HepG2 (cell line): ENCODE data around the gene C4BPA. TPM values are rescaled to one million over a fixed set of nuclear protein-coding genes. Genes with fewer than 3 reads are reported as not detected.

Experiments used
- ATAC-seq: fragments of 200-7000 bp; cut with Tn5 transposase; 3 replicates; pipeline ENCODE4 v1.9.1; 2020; ENCODE audit warnings: mild to moderate bottlenecking, moderate library complexity
- BruUV-seq: library from RNA; stranded (reverse); fragments of 400-500 nt; replicated peaks from 2 replicates; lab custom pipeline; 2021; lab: Mats Ljungman, UMichigan
- CTCF ChIA-PET: fragments of 300-600 bp; formaldehyde crosslinking; extraction: SDS; loops from one replicate; lab custom pipeline; 2021; ENCODE audit warnings: low total read pairs, inconsistent platforms, low intra/inter-chr PET ratio; lab: Yijun Ruan, JAX
- POLR2A ChIA-PET: fragments of 350-600 bp; sonication (Branson Sonifier 250); formaldehyde crosslinking; loops from one replicate; lab custom pipeline; 2020; ENCODE audit warnings: antibody characterized with exemption, inconsistent platforms; lab: Yijun Ruan, JAX
- DNase-seq: peaks from one replicate; pipeline ENCODE4 v3.0.0-alpha.2; 2015; ENCODE audit warnings: low spot score
- FAIRE-seq: peaks from 3 replicates; lab custom pipeline; 2011; peaks lifted over from hg19 to GRCh38; lab: Jason Lieb, UNC
- H2AFZ ChIP-seq: one replicate; pipeline ENCODE4 v1.6.1; 2011; ENCODE audit warnings: low read length, inconsistent platforms
- H3K27ac ChIP-seq: fragments of 300-600 bp; 3 replicates; pipeline ENCODE4 v1.8.0; 2011; ENCODE audit warnings: mixed run types, mild to moderate bottlenecking, mixed read lengths, low read length, inconsistent platforms; ENCODE audit not compliant: insufficient read depth; ENCODE audit errors: extremely low read length
- H3K27me3 ChIP-seq, 2 experiments: fragments of 200-600 bp in 1 of 2; 2 replicates in 1 of 2; 3 replicates in 1 of 2; pipeline versions ENCODE4 v1.6.0 to v1.8.0; 2011; ENCODE audit warnings: low read length in 2 of 2, mild to moderate bottlenecking in 2 of 2, moderate library complexity in 2 of 2, inconsistent platforms in 1 of 2; ENCODE audit not compliant: insufficient read depth in 2 of 2, control insufficient read depth in 1 of 2
- H3K36me3 ChIP-seq, 2 experiments: fragments of 200-600 bp in 1 of 2; replicated peaks in 1 of 2; 2 replicates in 1 of 2; 3 replicates in 1 of 2; pipeline versions ENCODE4 v1.5.1 to v1.8.0; 2011; ENCODE audit warnings: low read length in 2 of 2, inconsistent platforms in 1 of 2; ENCODE audit not compliant: insufficient read depth in 2 of 2, control insufficient read depth in 1 of 2
- H3K4me1 ChIP-seq: 2 replicates; pipeline ENCODE4 v1.5.1; 2012; ENCODE audit warnings: low read length, inconsistent platforms; ENCODE audit not compliant: insufficient read depth
- H3K4me2 ChIP-seq: 2 replicates; pipeline ENCODE4 v1.6.0; 2011; ENCODE audit warnings: low read depth, low read length, inconsistent platforms
- H3K4me3 ChIP-seq, 3 experiments: fragments of 200-600 bp in 1 of 3; sonication (generic), shearing (Covaris generic) in 1 of 3; replicated peaks in 1 of 3; 2 replicates each; pipeline ENCODE4 v1.5.1; 2011 to 2016; ENCODE audit warnings: low read length in 3 of 3, inconsistent platforms in 2 of 3, low read depth in 2 of 3, mild to moderate bottlenecking in 2 of 3, control low read depth in 1 of 3, mixed read lengths in 1 of 3; ENCODE audit not compliant: insufficient read depth in 1 of 3
- H3K79me2 ChIP-seq: one replicate; pipeline ENCODE4 v1.6.1; 2011; ENCODE audit warnings: low read length, inconsistent platforms; ENCODE audit not compliant: insufficient read depth
- H3K9ac ChIP-seq: 2 replicates; pipeline ENCODE4 v1.6.0; 2011; ENCODE audit warnings: mild to moderate bottlenecking, low read depth, low read length, inconsistent platforms; ENCODE audit not compliant: insufficient read depth
- H3K9me3 ChIP-seq: 2 replicates; pipeline ENCODE4 v1.5.1; 2012; ENCODE audit warnings: mild to moderate bottlenecking, low read length
- H4K20me1 ChIP-seq: 2 replicates; pipeline ENCODE4 v1.6.0; 2011; ENCODE audit warnings: inconsistent platforms, mild to moderate bottlenecking, low read length, moderate library complexity; ENCODE audit not compliant: insufficient read depth
- GTF3A ChIP-seq: sonication (generic); formaldehyde crosslinking; conservative IDR thresholded peaks from 2 replicates; pipeline ENCODE4 v1.4.0; 2020; ENCODE audit warnings: mild to moderate bottlenecking, missing genetic modification reagents
- HNF1B ChIP-seq: sonication (generic); formaldehyde crosslinking; IDR thresholded peaks from 2 replicates; pipeline ENCODE4 v1.5.1; 2020; ENCODE audit warnings: mild to moderate bottlenecking, moderate library complexity, missing genetic modification reagents
- SIX4 ChIP-seq: sonication (generic); formaldehyde crosslinking; IDR thresholded peaks from 2 replicates; pipeline ENCODE4 v1.4.0; 2020; ENCODE audit warnings: missing genetic modification reagents
- SRY ChIP-seq: sonication (generic); formaldehyde crosslinking; IDR thresholded peaks from 2 replicates; pipeline ENCODE4 v1.8.0; 2022; ENCODE audit warnings: mild to moderate bottlenecking, missing genetic modification reagents
- ZNF552 ChIP-seq: sonication (generic); formaldehyde crosslinking; IDR thresholded peaks from 2 replicates; pipeline ENCODE4 v1.9.0; 2022; ENCODE audit warnings: missing genetic modification reagents, mild to moderate bottlenecking, borderline replicate concordance
- WGBS: methylation state at CpG from one replicate; pipeline ENCODE4 v1.1.6; 2017; ENCODE audit warnings: low lambda C conversion rate; 5-methylcytosine and 5-hydroxymethylcytosine counted together
- in situ Hi-C: cut with HindIII; loops from 2 replicates; pipeline ENCODE4 v1.10.0; 2017; ENCODE audit warnings: low pct_unique_long_range_greater_than_20kb; ENCODE audit not compliant: extremely low pct_ligation_motif_present
- intact Hi-C: fragments of 100-400 bp; cut with micrococcal nuclease; formaldehyde crosslinking; loops from one replicate; pipeline ENCODE4 v1.10.0; 2022; ENCODE audit not compliant: unreplicated experiment
- polyA plus RNA-seq, 8 experiments: library from polyadenylated mRNA; depleted of rRNA in 3 of 8; stranded (reverse) in 7 of 8; unstranded in 1 of 8; fragments of >200 nt; fragmentation: Illumina TruSeq in 4 of 8; extraction: Trizol in 4 of 8; gene quantifications; 2 replicates each; pipeline versions ENCODE4 v1.2.1 to v1.2.3, GENCODE V29; 2011 to 2016; ENCODE audit warnings: low read depth in 4 of 8, missing spikeins in 1 of 8, mixed read lengths in 1 of 8; ENCODE audit not compliant: insufficient read depth in 1 of 8
- total RNA-seq, 5 experiments: library from RNA; depleted of rRNA; stranded (reverse); fragments of >200 nt; fragmentation: Illumina TruSeq; extraction: Trizol; gene quantifications; 2 replicates each; pipeline ENCODE4 v1.2.3, GENCODE V29; 2016; ENCODE audit warnings: low read depth in 1 of 5
- TF ChIP-seq, protein P1 (sequence below): sonication (generic); formaldehyde crosslinking; IDR thresholded peaks from 2 replicates; pipeline ENCODE4 v1.5.1; 2020; ENCODE audit warnings: missing genetic modification reagents, mild to moderate bottlenecking, borderline replicate concordance

C4BPA gene
- total and polyA plus RNA-seq, 2 of the 13 experiments (the other 11 are each of a cell fraction or from before 2014, with no cell fraction given): 32.1 to 60.1 TPM

GRCh38 chr1:207174913-207175312, 70.9 kb downstream of the C4BPA start:
- no peaks in the 10 kb centered on the region for H3K36me3 ChIP-seq
- whole genome bisulfite sequencing: 63% methylated on average over 4 of the region's 4 CpGs
- no peak overlapping the region for H3K27ac ChIP-seq
- no peak overlapping the region for H2AFZ ChIP-seq
- CTCF ChIA-PET: no interaction called here
- intact Hi-C loops: no loop called here
- no peaks in the 10 kb centered on the region for H4K20me1 ChIP-seq
- H3K4me2 ChIP-seq: no peak overlapping the region
- BruUV-seq: no TSS peak
- FAIRE-seq (no peak), ATAC-seq (no peak), DNase-seq (no peak)
- no peaks in the 10 kb centered on the region for H3K9me3 ChIP-seq
- no peaks in the 10 kb centered on the region for H3K4me1 ChIP-seq
- H3K4me3 ChIP-seq: no peak overlapping the region
- no peaks in the 10 kb centered on the region for H3K79me2 ChIP-seq
- no peaks in the 10 kb centered on the region for H3K27me3 ChIP-seq
- TF ChIP-seq GTF3A (CRISPR knock-in tag): no peak
- TF ChIP-seq, protein P1, sequence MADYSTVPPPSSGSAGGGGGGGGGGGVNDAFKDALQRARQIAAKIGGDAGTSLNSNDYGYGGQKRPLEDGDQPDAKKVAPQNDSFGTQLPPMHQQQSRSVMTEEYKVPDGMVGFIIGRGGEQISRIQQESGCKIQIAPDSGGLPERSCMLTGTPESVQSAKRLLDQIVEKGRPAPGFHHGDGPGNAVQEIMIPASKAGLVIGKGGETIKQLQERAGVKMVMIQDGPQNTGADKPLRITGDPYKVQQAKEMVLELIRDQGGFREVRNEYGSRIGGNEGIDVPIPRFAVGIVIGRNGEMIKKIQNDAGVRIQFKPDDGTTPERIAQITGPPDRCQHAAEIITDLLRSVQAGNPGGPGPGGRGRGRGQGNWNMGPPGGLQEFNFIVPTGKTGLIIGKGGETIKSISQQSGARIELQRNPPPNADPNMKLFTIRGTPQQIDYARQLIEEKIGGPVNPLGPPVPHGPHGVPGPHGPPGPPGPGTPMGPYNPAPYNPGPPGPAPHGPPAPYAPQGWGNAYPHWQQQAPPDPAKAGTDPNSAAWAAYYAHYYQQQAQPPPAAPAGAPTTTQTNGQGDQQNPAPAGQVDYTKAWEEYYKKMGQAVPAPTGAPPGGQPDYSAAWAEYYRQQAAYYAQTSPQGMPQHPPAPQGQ: no peak
- no peak for TF ChIP-seq ZNF552 (CRISPR knock-in tag)
- TF ChIP-seq SIX4: no peak
- TF ChIP-seq HNF1B (CRISPR knock-in tag): no peak
- no peak for TF ChIP-seq SRY (CRISPR knock-in tag)
- in situ Hi-C loops: no loop called here
- POLR2A ChIA-PET: no interaction called here
- H3K9ac ChIP-seq: no peak overlapping the region
